Liver (tissue), 9 donors: Measurements from ENCODE around the gene FAH. TPM values are rescaled to one million over a fixed set of nuclear protein-coding genes. Genes with fewer than 3 reads are reported as not detected.

Experiments
- DNase-seq: peaks from one replicate; pipeline ENCODE4 v3.0.0-alpha.2; 2017; ENCODE audit warnings: low spot score
- H3K27ac ChIP-seq, 2 donors: one replicate each; pipeline ENCODE4 v1.7.0; 2013; ENCODE audit warnings: inconsistent platforms in 2 of 2, low read length in 2 of 2, control low read depth in 1 of 2, low read depth in 1 of 2, mild to moderate bottlenecking in 1 of 2
- H3K27me3 ChIP-seq, 4 donors: one replicate each; pipeline versions ENCODE4 v1.6.1 to v1.7.0; 2013; ENCODE audit warnings: low read length in 3 of 4, inconsistent platforms in 1 of 4, mild to moderate bottlenecking in 1 of 4, moderate library complexity in 1 of 4; ENCODE audit not compliant: control insufficient read depth in 4 of 4, insufficient read depth in 4 of 4
- H3K36me3 ChIP-seq, 4 donors: one replicate each; pipeline versions ENCODE4 v1.6.1 to v1.7.0; 2013; ENCODE audit warnings: low read length in 3 of 4, mild to moderate bottlenecking in 3 of 4, low read depth in 1 of 4, moderate library complexity in 1 of 4; ENCODE audit not compliant: control insufficient read depth in 4 of 4, insufficient read depth in 3 of 4
- H3K4me1 ChIP-seq, 4 donors: one replicate each; pipeline versions ENCODE4 v1.6.1 to v1.7.0; 2013; ENCODE audit warnings: low read length in 3 of 4, mild to moderate bottlenecking in 3 of 4, moderate library complexity in 1 of 4; ENCODE audit not compliant: control insufficient read depth in 4 of 4, insufficient read depth in 4 of 4
- H3K4me3 ChIP-seq, 3 donors: one replicate each; pipeline versions ENCODE4 v1.6.1 to v1.7.0; 2013; ENCODE audit warnings: low read length in 3 of 3, control low read depth in 1 of 3, low read depth in 1 of 3, mild to moderate bottlenecking in 1 of 3
- H3K9ac ChIP-seq, 2 donors: one replicate each; pipeline ENCODE4 v1.7.0; 2013; ENCODE audit warnings: low read length in 2 of 2, mild to moderate bottlenecking in 2 of 2, moderate library complexity in 2 of 2, control low read depth in 1 of 2, low read depth in 1 of 2
- H3K9me3 ChIP-seq, 4 donors: one replicate each; pipeline versions ENCODE4 v1.6.1 to v1.7.0; 2013; ENCODE audit warnings: low read length in 3 of 4; ENCODE audit not compliant: control insufficient read depth in 4 of 4
- EGR1 ChIP-seq, 2 donors: IDR thresholded peaks; 2 replicates each; pipeline ENCODE4 v1.6.1; 2016 to 2018; ENCODE audit warnings: antibody characterized with exemption in 2 of 2, low read depth in 2 of 2
- FOXA1 ChIP-seq: IDR thresholded peaks from 2 replicates; pipeline ENCODE4 v1.6.1; 2016; ENCODE audit warnings: antibody characterized with exemption
- FOXA2 ChIP-seq: IDR thresholded peaks from 2 replicates; pipeline ENCODE4 v1.6.1; 2016; ENCODE audit warnings: antibody characterized with exemption
- GABPA ChIP-seq, 2 donors: IDR thresholded peaks in 1 of 2; conservative IDR thresholded peaks in 1 of 2; 2 replicates each; pipeline ENCODE4 v1.6.1; 2016; ENCODE audit warnings: antibody characterized with exemption in 2 of 2, mild to moderate bottlenecking in 1 of 2, moderate library complexity in 1 of 2
- HNF4A ChIP-seq, 2 donors: conservative IDR thresholded peaks; 2 replicates each; pipeline ENCODE4 v1.6.1; 2016; ENCODE audit warnings: antibody characterized with exemption in 2 of 2, mild to moderate bottlenecking in 2 of 2
- HNF4G ChIP-seq: IDR thresholded peaks from 2 replicates; pipeline ENCODE4 v1.6.1; 2016; ENCODE audit warnings: antibody characterized with exemption
- JUND ChIP-seq, 2 donors: IDR thresholded peaks; 2 replicates each; pipeline ENCODE4 v1.6.1; 2016; ENCODE audit warnings: antibody characterized with exemption in 2 of 2
- NR2F2 ChIP-seq: IDR thresholded peaks from 2 replicates; pipeline ENCODE4 v1.6.1; 2016; ENCODE audit warnings: antibody characterized with exemption
- RAD21 ChIP-seq, 2 donors: IDR thresholded peaks; 2 replicates each; pipeline ENCODE4 v1.6.1; 2016; ENCODE audit warnings: antibody characterized with exemption in 2 of 2, mild to moderate bottlenecking in 2 of 2
- RXRA ChIP-seq, 2 donors: IDR thresholded peaks; 2 replicates each; pipeline ENCODE4 v1.6.1; 2017 to 2018; ENCODE audit warnings: antibody characterized with exemption in 2 of 2, mild to moderate bottlenecking in 1 of 2
- SP1 ChIP-seq: IDR thresholded peaks from 2 replicates; pipeline ENCODE4 v1.6.1; 2018; ENCODE audit warnings: antibody characterized with exemption, mild to moderate bottlenecking
- TAF1 ChIP-seq: conservative IDR thresholded peaks from 2 replicates; pipeline ENCODE4 v1.6.1; 2016; ENCODE audit warnings: antibody characterized with exemption, mild to moderate bottlenecking
- YY1 ChIP-seq: IDR thresholded peaks from 2 replicates; pipeline ENCODE4 v1.6.1; 2016; ENCODE audit warnings: antibody characterized with exemption, mild to moderate bottlenecking
- WGBS: extraction: QIAGEN DNeasy Blood & Tissue Kit; methylation state at CpG from one replicate; pipeline ENCODE4 v1.1.7; 2013; 5-methylcytosine and 5-hydroxymethylcytosine counted together
- polyA plus RNA-seq, 2 donors: library from polyadenylated mRNA; stranded (reverse) in 1 of 2; unstranded in 1 of 2; fragments of 200-250 nt in 1 of 2; fragments of >200 nt in 1 of 2; fragmentation: Nextera tagmentation in 1 of 2; extraction: Ambion mirVana in 1 of 2; gene quantifications; one replicate each; pipeline versions ENCODE4 v1.2.1 to v1.2.3, GENCODE V29; 2013 to 2015
- total RNA-seq, 2 donors: library from RNA; depleted of rRNA; stranded (reverse); fragments of >200 nt; gene quantifications; one replicate each; pipeline ENCODE4 v1.2.3, GENCODE V29; 2014
- TF ChIP-seq, protein P1 (sequence below): IDR thresholded peaks from 2 replicates; pipeline ENCODE4 v1.6.1; 2016; ENCODE audit warnings: antibody characterized with exemption
- TF ChIP-seq, protein P2 (sequence below): fragments of 150-350 bp; IDR thresholded peaks from 2 replicates; pipeline ENCODE4 v1.5.1; 2017; ENCODE audit warnings: improper control_type of control experiment, low read depth, low read length; ENCODE audit not compliant: missing input control
- TF ChIP-seq, protein P3 (sequence below): IDR thresholded peaks from 2 replicates; pipeline ENCODE4 v1.6.1; 2016; ENCODE audit warnings: antibody characterized with exemption
- TF ChIP-seq, protein P4 (sequence below): IDR thresholded peaks from 2 replicates; pipeline ENCODE4 v1.6.1; 2016; ENCODE audit warnings: antibody characterized with exemption
- TF ChIP-seq, protein P5 (sequence below): IDR thresholded peaks from 2 replicates; pipeline ENCODE4 v1.6.1; 2016; ENCODE audit warnings: antibody characterized with exemption, mild to moderate bottlenecking
- donor health status: healthy.
- donor health status: healthy.
- donor health status: healthy.
- donor health status: healthy.
- donor health status: healthy.

FAH gene
- total and polyA plus RNA-seq, 4 donors = 42.1 to 226 (median 186) TPM

DNA sequence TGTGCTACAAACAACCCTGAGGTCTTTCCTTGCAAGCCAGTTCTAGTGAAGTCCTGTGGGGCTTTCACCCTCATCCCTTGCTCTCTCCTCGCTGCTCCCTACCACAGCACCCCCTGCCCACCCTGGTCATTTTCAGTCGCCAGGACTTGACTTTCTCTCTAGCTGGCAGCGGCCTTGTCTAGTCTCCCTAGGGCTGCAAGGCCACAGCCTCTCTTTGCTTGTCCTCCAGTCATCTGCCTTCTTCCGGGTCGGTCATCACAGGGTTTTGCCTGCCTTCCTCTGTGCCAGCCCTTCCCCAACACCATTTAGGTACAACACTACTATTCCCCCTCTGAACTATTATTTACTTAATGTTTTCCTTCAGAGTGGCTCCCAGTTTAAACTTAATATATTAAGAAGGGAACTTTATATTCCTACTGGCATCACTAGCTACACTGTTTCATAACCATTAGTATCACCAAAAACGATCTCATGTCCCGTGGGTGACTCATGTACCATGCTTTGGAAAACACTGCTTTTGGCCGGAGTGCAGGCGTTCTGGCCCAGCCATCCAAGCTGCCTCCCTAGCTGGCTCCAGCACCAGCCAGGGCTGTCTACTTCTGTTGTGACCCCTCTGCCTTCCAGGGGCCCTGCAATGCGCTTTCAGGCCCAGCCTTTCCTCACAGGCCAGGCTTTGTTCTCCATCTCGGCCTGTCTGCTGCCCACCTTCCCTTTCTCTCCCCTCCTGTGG is 21.4 kb downstream of the FAH start:
- DNase-seq = no peak
- peak overlapping the region; percentile 84 to 90 for H3K27ac ChIP-seq
- H3K36me3 ChIP-seq = peaks cover 9 to 19% (median 14%) of the 10 kb centered on the region in 4 donors

More for the DNA sequence above, 21.4 kb downstream of the FAH start:
- H3K9me3 ChIP-seq = no peaks in the 10 kb centered on the region
- no peak for TF ChIP-seq TAF1
- TF ChIP-seq, protein P1, sequence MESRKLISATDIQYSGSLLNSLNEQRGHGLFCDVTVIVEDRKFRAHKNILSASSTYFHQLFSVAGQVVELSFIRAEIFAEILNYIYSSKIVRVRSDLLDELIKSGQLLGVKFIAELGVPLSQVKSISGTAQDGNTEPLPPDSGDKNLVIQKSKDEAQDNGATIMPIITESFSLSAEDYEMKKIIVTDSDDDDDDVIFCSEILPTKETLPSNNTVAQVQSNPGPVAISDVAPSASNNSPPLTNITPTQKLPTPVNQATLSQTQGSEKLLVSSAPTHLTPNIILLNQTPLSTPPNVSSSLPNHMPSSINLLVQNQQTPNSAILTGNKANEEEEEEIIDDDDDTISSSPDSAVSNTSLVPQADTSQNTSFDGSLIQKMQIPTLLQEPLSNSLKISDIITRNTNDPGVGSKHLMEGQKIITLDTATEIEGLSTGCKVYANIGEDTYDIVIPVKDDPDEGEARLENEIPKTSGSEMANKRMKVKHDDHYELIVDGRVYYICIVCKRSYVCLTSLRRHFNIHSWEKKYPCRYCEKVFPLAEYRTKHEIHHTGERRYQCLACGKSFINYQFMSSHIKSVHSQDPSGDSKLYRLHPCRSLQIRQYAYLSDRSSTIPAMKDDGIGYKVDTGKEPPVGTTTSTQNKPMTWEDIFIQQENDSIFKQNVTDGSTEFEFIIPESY = no peak
- no peak for TF ChIP-seq FOXA1
- TF ChIP-seq, protein P2, sequence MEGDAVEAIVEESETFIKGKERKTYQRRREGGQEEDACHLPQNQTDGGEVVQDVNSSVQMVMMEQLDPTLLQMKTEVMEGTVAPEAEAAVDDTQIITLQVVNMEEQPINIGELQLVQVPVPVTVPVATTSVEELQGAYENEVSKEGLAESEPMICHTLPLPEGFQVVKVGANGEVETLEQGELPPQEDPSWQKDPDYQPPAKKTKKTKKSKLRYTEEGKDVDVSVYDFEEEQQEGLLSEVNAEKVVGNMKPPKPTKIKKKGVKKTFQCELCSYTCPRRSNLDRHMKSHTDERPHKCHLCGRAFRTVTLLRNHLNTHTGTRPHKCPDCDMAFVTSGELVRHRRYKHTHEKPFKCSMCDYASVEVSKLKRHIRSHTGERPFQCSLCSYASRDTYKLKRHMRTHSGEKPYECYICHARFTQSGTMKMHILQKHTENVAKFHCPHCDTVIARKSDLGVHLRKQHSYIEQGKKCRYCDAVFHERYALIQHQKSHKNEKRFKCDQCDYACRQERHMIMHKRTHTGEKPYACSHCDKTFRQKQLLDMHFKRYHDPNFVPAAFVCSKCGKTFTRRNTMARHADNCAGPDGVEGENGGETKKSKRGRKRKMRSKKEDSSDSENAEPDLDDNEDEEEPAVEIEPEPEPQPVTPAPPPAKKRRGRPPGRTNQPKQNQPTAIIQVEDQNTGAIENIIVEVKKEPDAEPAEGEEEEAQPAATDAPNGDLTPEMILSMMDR = no peak
- peak; percentile 10 to 77 for TF ChIP-seq RXRA (IDR thresholded peaks at IDR 0.05)
- peak; percentile 55 to 58 for TF ChIP-seq JUND (IDR thresholded peaks at IDR 0.05)
- TF ChIP-seq, protein P3, sequence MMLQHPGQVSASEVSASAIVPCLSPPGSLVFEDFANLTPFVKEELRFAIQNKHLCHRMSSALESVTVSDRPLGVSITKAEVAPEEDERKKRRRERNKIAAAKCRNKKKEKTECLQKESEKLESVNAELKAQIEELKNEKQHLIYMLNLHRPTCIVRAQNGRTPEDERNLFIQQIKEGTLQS = peak; percentile 26
- no peak for TF ChIP-seq HNF4G
- TF ChIP-seq, protein P4, sequence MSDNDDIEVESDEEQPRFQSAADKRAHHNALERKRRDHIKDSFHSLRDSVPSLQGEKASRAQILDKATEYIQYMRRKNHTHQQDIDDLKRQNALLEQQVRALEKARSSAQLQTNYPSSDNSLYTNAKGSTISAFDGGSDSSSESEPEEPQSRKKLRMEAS = no peak
- peak; percentile 26 to 61 for TF ChIP-seq HNF4A (conservative IDR thresholded peaks at IDR 0.05)
- no peak for TF ChIP-seq NR2F2
- TF ChIP-seq RAD21 (IDR thresholded peaks at IDR 0.05) = peak in 1 of 2 donors; percentile 43
- TF ChIP-seq EGR1 (IDR thresholded peaks at IDR 0.05; ENCODE audit: low read depth in 2 of 2) = no peak
- no peak for TF ChIP-seq FOXA2
- TF ChIP-seq, protein P5, sequence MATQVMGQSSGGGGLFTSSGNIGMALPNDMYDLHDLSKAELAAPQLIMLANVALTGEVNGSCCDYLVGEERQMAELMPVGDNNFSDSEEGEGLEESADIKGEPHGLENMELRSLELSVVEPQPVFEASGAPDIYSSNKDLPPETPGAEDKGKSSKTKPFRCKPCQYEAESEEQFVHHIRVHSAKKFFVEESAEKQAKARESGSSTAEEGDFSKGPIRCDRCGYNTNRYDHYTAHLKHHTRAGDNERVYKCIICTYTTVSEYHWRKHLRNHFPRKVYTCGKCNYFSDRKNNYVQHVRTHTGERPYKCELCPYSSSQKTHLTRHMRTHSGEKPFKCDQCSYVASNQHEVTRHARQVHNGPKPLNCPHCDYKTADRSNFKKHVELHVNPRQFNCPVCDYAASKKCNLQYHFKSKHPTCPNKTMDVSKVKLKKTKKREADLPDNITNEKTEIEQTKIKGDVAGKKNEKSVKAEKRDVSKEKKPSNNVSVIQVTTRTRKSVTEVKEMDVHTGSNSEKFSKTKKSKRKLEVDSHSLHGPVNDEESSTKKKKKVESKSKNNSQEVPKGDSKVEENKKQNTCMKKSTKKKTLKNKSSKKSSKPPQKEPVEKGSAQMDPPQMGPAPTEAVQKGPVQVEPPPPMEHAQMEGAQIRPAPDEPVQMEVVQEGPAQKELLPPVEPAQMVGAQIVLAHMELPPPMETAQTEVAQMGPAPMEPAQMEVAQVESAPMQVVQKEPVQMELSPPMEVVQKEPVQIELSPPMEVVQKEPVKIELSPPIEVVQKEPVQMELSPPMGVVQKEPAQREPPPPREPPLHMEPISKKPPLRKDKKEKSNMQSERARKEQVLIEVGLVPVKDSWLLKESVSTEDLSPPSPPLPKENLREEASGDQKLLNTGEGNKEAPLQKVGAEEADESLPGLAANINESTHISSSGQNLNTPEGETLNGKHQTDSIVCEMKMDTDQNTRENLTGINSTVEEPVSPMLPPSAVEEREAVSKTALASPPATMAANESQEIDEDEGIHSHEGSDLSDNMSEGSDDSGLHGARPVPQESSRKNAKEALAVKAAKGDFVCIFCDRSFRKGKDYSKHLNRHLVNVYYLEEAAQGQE = no peak
- no peak for TF ChIP-seq YY1
- no peak for TF ChIP-seq SP1
- TF ChIP-seq GABPA (IDR thresholded peaks at IDR 0.05 in 1 of 2, conservative IDR thresholded peaks at IDR 0.05 in 1 of 2) = no peak
- H3K4me3 ChIP-seq = no peak overlapping the region
- H3K9ac ChIP-seq = peak overlapping the region in 1 of 2 donors; percentile 13
- no peaks in the 10 kb centered on the region for H3K27me3 ChIP-seq
- peaks cover 32 to 72% (median 63%) of the 10 kb centered on the region in 4 donors for H3K4me1 ChIP-seq
- 56% methylated on average over 11 of the region's 11 CpGs for WGBS
